Measurements from ENCODE around the gene CASTOR1.

The CASTOR1 gene

GRCh38 chr22:30262917-30263741, 26.2 kb downstream of the CASTOR1 start:
- no peak for DNase-seq (ENCODE audit: low read depth)

GRCh38 chr22:30262112-30262511, 27.2 kb downstream of the CASTOR1 start:
- no peak for DNase-seq (ENCODE audit: low read depth)

GRCh38 chr22:30261134-30261533, 28.2 kb downstream of the CASTOR1 start:
- DNase-seq (ENCODE audit: low read depth), result no peak

GRCh38 chr22:30260682-30261081, 28.6 kb downstream of the CASTOR1 start:
- DNase-seq (ENCODE audit: low read depth), result no peak

- no peak for DNase-seq (ENCODE audit: low read depth)
These were observed 29.0 kb downstream of the CASTOR1 start for GRCh38 chr22:30260276-30260675.

GRCh38 chr22:30254314-30254713, 35.0 kb downstream of the CASTOR1 start:
- DNase-seq (ENCODE audit: low read depth), result no peak

- DNase-seq (ENCODE audit: low read depth), result no peak
These were observed 36.0 kb downstream of the CASTOR1 start for GRCh38 chr22:30253205-30253852.

- no peak for DNase-seq (ENCODE audit: low read depth)
These were observed 36.7 kb downstream of the CASTOR1 start for GRCh38 chr22:30252411-30253204.

- DNase-seq (ENCODE audit: low read depth), result no peak
These were observed 37.6 kb downstream of the CASTOR1 start for GRCh38 chr22:30251711-30252110.

GRCh38 chr22:30250661-30251267, 38.5 kb downstream of the CASTOR1 start:
- no peak for DNase-seq (ENCODE audit: low read depth)

- DNase-seq (ENCODE audit: low read depth), result no peak
These were observed 39.2 kb downstream of the CASTOR1 start for GRCh38 chr22:30250039-30250565.

- DNase-seq (ENCODE audit: low read depth), result no peak
These were observed 40.0 kb downstream of the CASTOR1 start for GRCh38 chr22:30249049-30250038.

- DNase-seq (ENCODE audit: low read depth), result no peak
These were observed 40.8 kb downstream of the CASTOR1 start for GRCh38 chr22:30248484-30248883.

- no peak for DNase-seq (ENCODE audit: low read depth)
These were observed 41.3 kb downstream of the CASTOR1 start for GRCh38 chr22:30247974-30248373.

GRCh38 chr22:30247561-30247960, 41.7 kb downstream of the CASTOR1 start:
- no peak for DNase-seq (ENCODE audit: low read depth)

- no peak for DNase-seq (ENCODE audit: low read depth)
These were observed 42.4 kb downstream of the CASTOR1 start for GRCh38 chr22:30246814-30247376.

- DNase-seq (ENCODE audit: low read depth), result no peak
These were observed 43.1 kb downstream of the CASTOR1 start, which contains the start of gene LIF for GRCh38 chr22:30245985-30246813. LIF (minus strand) TSS chr22:30246759; CDS start chr22:30246695, 64 bp downstream.

- no peak for DNase-seq (ENCODE audit: low read depth)
These were observed 43.9 kb downstream of the CASTOR1 start for GRCh38 chr22:30245181-30245984.

GRCh38 chr22:30244641-30245040, 44.7 kb downstream of the CASTOR1 start:
- DNase-seq (ENCODE audit: low read depth), result no peak

All from non-pigmented ciliary epithelial cell (primary cell).